HepG2 (cell line): ENCODE measurements around the gene BORCS5. TPM values are rescaled to one million over a fixed set of nuclear protein-coding genes. Genes with fewer than 3 reads are reported as not detected.

ENCODE experiments used
- ATAC-seq: fragments of 200-7000 bp; cut with Tn5 transposase; 3 replicates; pipeline ENCODE4 v1.9.1; 2020; ENCODE audit warnings: mild to moderate bottlenecking, moderate library complexity
- BruUV-seq: library from RNA; stranded (reverse); fragments of 400-500 nt; replicated peaks from 2 replicates; lab custom pipeline; 2021; lab: Mats Ljungman, UMichigan
- CTCF ChIA-PET: fragments of 300-600 bp; formaldehyde crosslinking; extraction: SDS; loops from one replicate; lab custom pipeline; 2021; ENCODE audit warnings: low total read pairs, inconsistent platforms, low intra/inter-chr PET ratio; lab: Yijun Ruan, JAX
- POLR2A ChIA-PET: fragments of 350-600 bp; sonication (Branson Sonifier 250); formaldehyde crosslinking; loops from one replicate; lab custom pipeline; 2020; ENCODE audit warnings: antibody characterized with exemption, inconsistent platforms; lab: Yijun Ruan, JAX
- DNase-seq: peaks from one replicate; pipeline ENCODE4 v3.0.0-alpha.2; 2015; ENCODE audit warnings: low spot score
- FAIRE-seq: peaks from 3 replicates; lab custom pipeline; 2011; peaks lifted over from hg19 to GRCh38; lab: Jason Lieb, UNC
- H2AFZ ChIP-seq: one replicate; pipeline ENCODE4 v1.6.1; 2011; ENCODE audit warnings: low read length, inconsistent platforms
- H3K27ac ChIP-seq: fragments of 300-600 bp; 3 replicates; pipeline ENCODE4 v1.8.0; 2011; ENCODE audit warnings: mixed run types, mild to moderate bottlenecking, mixed read lengths, low read length, inconsistent platforms; ENCODE audit not compliant: insufficient read depth; ENCODE audit errors: extremely low read length
- H3K27me3 ChIP-seq, 2 experiments: fragments of 200-600 bp in 1 of 2; 2 replicates in 1 of 2; 3 replicates in 1 of 2; pipeline versions ENCODE4 v1.6.0 to v1.8.0; 2011; ENCODE audit warnings: low read length in 2 of 2, mild to moderate bottlenecking in 2 of 2, moderate library complexity in 2 of 2, inconsistent platforms in 1 of 2; ENCODE audit not compliant: insufficient read depth in 2 of 2, control insufficient read depth in 1 of 2
- H3K36me3 ChIP-seq, 2 experiments: fragments of 200-600 bp in 1 of 2; replicated peaks in 1 of 2; 2 replicates in 1 of 2; 3 replicates in 1 of 2; pipeline versions ENCODE4 v1.5.1 to v1.8.0; 2011; ENCODE audit warnings: low read length in 2 of 2, inconsistent platforms in 1 of 2; ENCODE audit not compliant: insufficient read depth in 2 of 2, control insufficient read depth in 1 of 2
- H3K4me1 ChIP-seq: 2 replicates; pipeline ENCODE4 v1.5.1; 2012; ENCODE audit warnings: low read length, inconsistent platforms; ENCODE audit not compliant: insufficient read depth
- H3K4me2 ChIP-seq: 2 replicates; pipeline ENCODE4 v1.6.0; 2011; ENCODE audit warnings: low read depth, low read length, inconsistent platforms
- H3K4me3 ChIP-seq, 3 experiments: fragments of 200-600 bp in 1 of 3; sonication (generic), shearing (Covaris generic) in 1 of 3; replicated peaks in 1 of 3; 2 replicates each; pipeline ENCODE4 v1.5.1; 2011 to 2016; ENCODE audit warnings: low read length in 3 of 3, inconsistent platforms in 2 of 3, low read depth in 2 of 3, mild to moderate bottlenecking in 2 of 3, control low read depth in 1 of 3, mixed read lengths in 1 of 3; ENCODE audit not compliant: insufficient read depth in 1 of 3
- H3K79me2 ChIP-seq: one replicate; pipeline ENCODE4 v1.6.1; 2011; ENCODE audit warnings: low read length, inconsistent platforms; ENCODE audit not compliant: insufficient read depth
- H3K9ac ChIP-seq: 2 replicates; pipeline ENCODE4 v1.6.0; 2011; ENCODE audit warnings: mild to moderate bottlenecking, low read depth, low read length, inconsistent platforms; ENCODE audit not compliant: insufficient read depth
- H3K9me3 ChIP-seq: 2 replicates; pipeline ENCODE4 v1.5.1; 2012; ENCODE audit warnings: mild to moderate bottlenecking, low read length
- H4K20me1 ChIP-seq: 2 replicates; pipeline ENCODE4 v1.6.0; 2011; ENCODE audit warnings: inconsistent platforms, mild to moderate bottlenecking, low read length, moderate library complexity; ENCODE audit not compliant: insufficient read depth
- CEBPG ChIP-seq: IDR thresholded peaks from 2 replicates; pipeline ENCODE4 v1.6.1; 2016
- PCBP2 ChIP-seq: fragments of 200-400 bp; formaldehyde crosslinking; optimal IDR thresholded peaks from 2 replicates; pipeline ENCODE3; 2018; ENCODE audit warnings: low read length, low read depth; ENCODE audit not compliant: poor library complexity, severe bottlenecking
- RBM22 ChIP-seq: fragments of 200-400 bp; formaldehyde crosslinking; optimal IDR thresholded peaks from 2 replicates; pipeline ENCODE3; 2017; ENCODE audit warnings: mild to moderate bottlenecking, low read length, moderate library complexity
- ZBTB1 ChIP-seq: sonication (generic); formaldehyde crosslinking; IDR thresholded peaks from 2 replicates; pipeline ENCODE4 v1.4.0; 2020; ENCODE audit warnings: missing genetic modification reagents, borderline replicate concordance
- ZIK1 ChIP-seq: sonication (generic); formaldehyde crosslinking; IDR thresholded peaks from 2 replicates; pipeline ENCODE4 v1.5.0; 2020; ENCODE audit warnings: mild to moderate bottlenecking, low read depth, missing genetic modification reagents, borderline replicate concordance
- ZNF879 ChIP-seq: sonication (generic); formaldehyde crosslinking; IDR thresholded peaks from 2 replicates; pipeline ENCODE4 v1.8.1; 2023; ENCODE audit warnings: missing genetic modification reagents
- WGBS: methylation state at CpG from one replicate; pipeline ENCODE4 v1.1.6; 2017; ENCODE audit warnings: low lambda C conversion rate; 5-methylcytosine and 5-hydroxymethylcytosine counted together
- in situ Hi-C: cut with HindIII; loops from 2 replicates; pipeline ENCODE4 v1.10.0; 2017; ENCODE audit warnings: low pct_unique_long_range_greater_than_20kb; ENCODE audit not compliant: extremely low pct_ligation_motif_present
- intact Hi-C: fragments of 100-400 bp; cut with micrococcal nuclease; formaldehyde crosslinking; loops from one replicate; pipeline ENCODE4 v1.10.0; 2022; ENCODE audit not compliant: unreplicated experiment
- polyA plus RNA-seq, 8 experiments: library from polyadenylated mRNA; depleted of rRNA in 3 of 8; stranded (reverse) in 7 of 8; unstranded in 1 of 8; fragments of >200 nt; fragmentation: Illumina TruSeq in 4 of 8; extraction: Trizol in 4 of 8; gene quantifications; 2 replicates each; pipeline versions ENCODE4 v1.2.1 to v1.2.3, GENCODE V29; 2011 to 2016; ENCODE audit warnings: low read depth in 4 of 8, missing spikeins in 1 of 8, mixed read lengths in 1 of 8; ENCODE audit not compliant: insufficient read depth in 1 of 8
- total RNA-seq, 5 experiments: library from RNA; depleted of rRNA; stranded (reverse); fragments of >200 nt; fragmentation: Illumina TruSeq; extraction: Trizol; gene quantifications; 2 replicates each; pipeline ENCODE4 v1.2.3, GENCODE V29; 2016; ENCODE audit warnings: low read depth in 1 of 5
- TF ChIP-seq, protein P1 (sequence below): sonication (generic); formaldehyde crosslinking; IDR thresholded peaks from 2 replicates; pipeline ENCODE4 v1.9.0; 2022; ENCODE audit warnings: missing genetic modification reagents, mild to moderate bottlenecking, borderline replicate concordance
- TF ChIP-seq, protein P2 (sequence below): sonication (generic); formaldehyde crosslinking; IDR thresholded peaks from one replicate; pipeline ENCODE4 v1.5.1; 2020; ENCODE audit warnings: mild to moderate bottlenecking, missing genetic modification reagents; ENCODE audit errors: not compliant biosample characterization

The BORCS5 gene
- total and polyA plus RNA-seq, 2 of the 13 experiments (the other 11 are each of a cell fraction or from before 2014, with no cell fraction given), result 3.9 to 4.7 TPM

DNA sequence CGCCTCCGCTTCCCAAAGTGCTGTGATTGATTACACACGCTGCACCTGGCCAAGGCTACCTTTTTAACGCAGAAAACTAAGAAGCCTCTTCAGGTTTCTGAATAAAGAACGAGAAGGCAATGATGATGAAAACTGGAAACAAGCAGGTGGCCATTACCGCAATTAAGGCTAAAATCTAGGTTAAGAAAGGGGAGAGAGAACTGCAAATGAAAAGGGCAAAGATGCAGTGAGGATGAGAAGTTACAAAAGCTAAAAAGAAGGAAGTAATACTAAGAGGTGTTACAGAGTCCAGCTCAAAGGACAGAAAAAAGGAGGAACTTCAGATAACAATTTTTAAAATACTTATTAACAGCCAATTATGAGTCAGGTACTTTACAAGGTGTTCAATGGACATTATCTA, 126.1 kb downstream of the BORCS5 start:
- H4K20me1 ChIP-seq, result no peaks in the 10 kb centered on the region
- no peak for TF ChIP-seq ZIK1 (CRISPR knock-in tag)
- peak; percentile 70 for TF ChIP-seq RBM22
- H3K79me2 ChIP-seq, result peaks cover 8% of the 10 kb centered on the region
- ATAC-seq (no peak), FAIRE-seq (no peak), DNase-seq (no peak)
- no peak overlapping the region for H3K4me3 ChIP-seq
- H3K27ac ChIP-seq, result no peak overlapping the region
- H3K9ac ChIP-seq, result no peak overlapping the region
- no peak overlapping the region for H3K4me2 ChIP-seq
- no peaks in the 10 kb centered on the region for H3K9me3 ChIP-seq
- POLR2A ChIA-PET, result no interaction called here
- in situ Hi-C loops (no loop called here), intact Hi-C loops (no loop called here)
- peaks cover 25 to 75% of the 10 kb centered on the region in 2 experiments for H3K36me3 ChIP-seq
- no peak overlapping the region for H2AFZ ChIP-seq
- H3K4me1 ChIP-seq, result peaks cover 21% of the 10 kb centered on the region
- 97% methylated on average over 6 of the region's 6 CpGs for WGBS
- no peaks in the 10 kb centered on the region for H3K27me3 ChIP-seq
- BruUV-seq, result no TSS peak
- CTCF ChIA-PET, result no interaction called here

DNA sequence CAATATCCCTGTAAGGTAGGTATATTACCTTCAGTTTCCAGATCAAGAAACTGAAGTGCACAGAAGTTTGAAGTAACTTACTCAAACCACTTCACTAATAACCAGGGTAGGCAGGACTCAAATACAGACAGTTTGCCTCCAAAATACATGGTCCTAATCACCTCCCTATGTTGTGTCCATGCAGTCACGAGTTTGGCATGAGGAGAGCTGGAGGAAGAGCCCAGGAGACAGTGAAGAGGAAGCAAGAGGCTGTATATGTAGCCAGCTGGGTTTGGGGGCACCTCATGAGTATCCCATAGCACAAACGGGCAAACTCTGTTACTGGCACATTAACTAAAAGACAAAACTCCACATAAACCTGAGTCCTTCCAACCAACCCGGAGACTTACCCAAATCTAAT, 126.6 kb downstream of the BORCS5 start:
- no peak overlapping the region for H3K27ac ChIP-seq
- no peak overlapping the region for H2AFZ ChIP-seq
- H4K20me1 ChIP-seq, result no peaks in the 10 kb centered on the region
- CTCF ChIA-PET, result no interaction called here
- peaks cover 25 to 75% of the 10 kb centered on the region in 2 experiments for H3K36me3 ChIP-seq
- no peak overlapping the region for H3K9ac ChIP-seq
- peaks cover 13% of the 10 kb centered on the region for H3K79me2 ChIP-seq
- DNase-seq, result no peak
- ATAC-seq, result no peak
- 98% methylated on average over 3 of the region's 3 CpGs for WGBS
- intact Hi-C loops, result no loop called here
- H3K9me3 ChIP-seq, result no peaks in the 10 kb centered on the region
- BruUV-seq, result no TSS peak
- FAIRE-seq, result no peak
- H3K4me2 ChIP-seq, result no peak overlapping the region
- POLR2A ChIA-PET, result no interaction called here
- H3K27me3 ChIP-seq, result no peaks in the 10 kb centered on the region
- H3K4me1 ChIP-seq, result peaks cover 26% of the 10 kb centered on the region
- in situ Hi-C loops, result no loop called here
- H3K4me3 ChIP-seq, result no peak overlapping the region
- TF ChIP-seq, protein P1, sequence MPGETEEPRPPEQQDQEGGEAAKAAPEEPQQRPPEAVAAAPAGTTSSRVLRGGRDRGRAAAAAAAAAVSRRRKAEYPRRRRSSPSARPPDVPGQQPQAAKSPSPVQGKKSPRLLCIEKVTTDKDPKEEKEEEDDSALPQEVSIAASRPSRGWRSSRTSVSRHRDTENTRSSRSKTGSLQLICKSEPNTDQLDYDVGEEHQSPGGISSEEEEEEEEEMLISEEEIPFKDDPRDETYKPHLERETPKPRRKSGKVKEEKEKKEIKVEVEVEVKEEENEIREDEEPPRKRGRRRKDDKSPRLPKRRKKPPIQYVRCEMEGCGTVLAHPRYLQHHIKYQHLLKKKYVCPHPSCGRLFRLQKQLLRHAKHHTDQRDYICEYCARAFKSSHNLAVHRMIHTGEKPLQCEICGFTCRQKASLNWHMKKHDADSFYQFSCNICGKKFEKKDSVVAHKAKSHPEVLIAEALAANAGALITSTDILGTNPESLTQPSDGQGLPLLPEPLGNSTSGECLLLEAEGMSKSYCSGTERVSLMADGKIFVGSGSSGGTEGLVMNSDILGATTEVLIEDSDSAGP (CRISPR knock-in tag), result no peak
- TF ChIP-seq PCBP2 (no peak), ZBTB1 (no peak), CEBPG (no peak), ZNF879 (no peak)
- TF ChIP-seq, protein P2, sequence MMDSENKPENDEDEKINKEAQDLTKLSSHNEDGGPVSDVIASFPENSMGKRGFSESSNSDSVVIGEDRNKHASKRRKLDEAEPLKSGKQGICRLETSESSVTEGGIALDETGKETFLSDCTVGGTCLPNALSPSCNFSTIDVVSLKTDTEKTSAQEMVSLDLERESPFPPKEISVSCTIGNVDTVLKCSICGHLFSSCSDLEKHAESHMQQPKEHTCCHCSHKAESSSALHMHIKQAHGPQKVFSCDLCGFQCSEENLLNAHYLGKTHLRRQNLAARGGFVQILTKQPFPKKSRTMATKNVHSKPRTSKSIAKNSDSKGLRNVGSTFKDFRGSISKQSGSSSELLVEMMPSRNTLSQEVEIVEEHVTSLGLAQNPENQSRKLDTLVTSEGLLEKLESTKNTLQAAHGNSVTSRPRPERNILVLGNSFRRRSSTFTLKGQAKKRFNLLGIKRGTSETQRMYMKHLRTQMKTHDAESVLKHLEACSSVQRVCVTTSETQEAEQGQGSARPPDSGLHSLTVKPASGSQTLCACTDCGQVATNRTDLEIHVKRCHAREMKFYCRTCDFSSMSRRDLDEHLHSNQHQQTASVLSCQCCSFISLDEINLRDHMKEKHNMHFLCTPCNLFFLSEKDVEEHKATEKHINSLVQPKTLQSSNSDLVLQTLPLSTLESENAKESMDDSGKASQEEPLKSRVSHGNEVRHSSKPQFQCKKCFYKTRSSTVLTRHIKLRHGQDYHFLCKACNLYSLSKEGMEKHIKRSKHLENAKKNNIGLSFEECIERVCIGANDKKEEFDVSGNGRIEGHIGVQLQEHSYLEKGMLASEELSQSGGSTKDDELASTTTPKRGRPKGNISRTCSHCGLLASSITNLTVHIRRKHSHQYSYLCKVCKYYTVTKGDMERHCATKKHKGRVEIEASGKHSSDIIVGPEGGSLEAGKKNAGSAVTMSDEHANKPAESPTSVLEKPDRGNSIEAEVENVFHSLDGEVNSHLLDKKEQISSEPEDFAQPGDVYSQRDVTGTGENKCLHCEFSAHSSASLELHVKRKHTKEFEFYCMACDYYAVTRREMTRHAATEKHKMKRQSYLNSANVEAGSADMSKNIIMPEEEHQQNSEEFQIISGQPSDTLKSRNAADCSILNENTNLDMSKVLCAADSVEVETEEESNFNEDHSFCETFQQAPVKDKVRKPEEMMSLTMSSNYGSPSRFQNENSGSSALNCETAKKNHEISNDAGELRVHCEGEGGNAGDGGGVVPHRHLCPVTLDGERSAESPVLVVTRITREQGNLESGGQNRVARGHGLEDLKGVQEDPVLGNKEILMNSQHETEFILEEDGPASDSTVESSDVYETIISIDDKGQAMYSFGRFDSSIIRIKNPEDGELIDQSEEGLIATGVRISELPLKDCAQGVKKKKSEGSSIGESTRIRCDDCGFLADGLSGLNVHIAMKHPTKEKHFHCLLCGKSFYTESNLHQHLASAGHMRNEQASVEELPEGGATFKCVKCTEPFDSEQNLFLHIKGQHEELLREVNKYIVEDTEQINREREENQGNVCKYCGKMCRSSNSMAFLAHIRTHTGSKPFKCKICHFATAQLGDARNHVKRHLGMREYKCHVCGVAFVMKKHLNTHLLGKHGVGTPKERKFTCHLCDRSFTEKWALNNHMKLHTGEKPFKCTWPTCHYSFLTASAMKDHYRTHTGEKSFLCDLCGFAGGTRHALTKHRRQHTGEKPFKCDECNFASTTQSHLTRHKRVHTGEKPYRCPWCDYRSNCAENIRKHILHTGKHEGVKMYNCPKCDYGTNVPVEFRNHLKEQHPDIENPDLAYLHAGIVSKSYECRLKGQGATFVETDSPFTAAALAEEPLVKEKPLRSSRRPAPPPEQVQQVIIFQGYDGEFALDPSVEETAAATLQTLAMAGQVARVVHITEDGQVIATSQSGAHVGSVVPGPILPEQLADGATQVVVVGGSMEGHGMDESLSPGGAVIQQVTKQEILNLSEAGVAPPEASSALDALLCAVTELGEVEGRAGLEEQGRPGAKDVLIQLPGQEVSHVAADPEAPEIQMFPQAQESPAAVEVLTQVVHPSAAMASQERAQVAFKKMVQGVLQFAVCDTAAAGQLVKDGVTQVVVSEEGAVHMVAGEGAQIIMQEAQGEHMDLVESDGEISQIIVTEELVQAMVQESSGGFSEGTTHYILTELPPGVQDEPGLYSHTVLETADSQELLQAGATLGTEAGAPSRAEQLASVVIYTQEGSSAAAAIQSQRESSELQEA (CRISPR knock-in tag), result no peak
